Urinary bladder (tissue), 4 donors: ENCODE measurements around the gene MYH11. TPM values are rescaled to one million over a fixed set of nuclear protein-coding genes. Genes with fewer than 3 reads are reported as not detected.
"Not testable (repeated sequence)": the region's sequence is repeated elsewhere in the genome, so short reads cannot be mapped to it uniquely, and the experiment has no call there.

Source experiments
- DNase-seq: peaks from one replicate; pipeline ENCODE4 v3.0.0-alpha.2; 2015; ENCODE audit errors: extremely low spot score
- H3K27ac ChIP-seq: one replicate; pipeline ENCODE4 v1.5.1; 2013; ENCODE audit warnings: low read depth, mild to moderate bottlenecking, moderate library complexity
- H3K36me3 ChIP-seq: one replicate; pipeline ENCODE4 v1.6.1; 2013; ENCODE audit warnings: mild to moderate bottlenecking, moderate library complexity; ENCODE audit not compliant: insufficient read depth
- H3K4me1 ChIP-seq: one replicate; pipeline ENCODE4 v1.6.1; 2013; ENCODE audit warnings: mild to moderate bottlenecking, moderate library complexity; ENCODE audit not compliant: insufficient read depth
- H3K4me3 ChIP-seq: one replicate; pipeline ENCODE4 v1.5.1; 2013; ENCODE audit warnings: low read depth, low read length
- WGBS: extraction: QIAGEN DNeasy Blood & Tissue Kit; methylation state at CpG from one replicate; pipeline ENCODE4 v1.1.7; 2013; 5-methylcytosine and 5-hydroxymethylcytosine counted together
- polyA plus RNA-seq: library from polyadenylated mRNA; stranded (reverse); fragments of 200-250 nt; gene quantifications from one replicate; pipeline ENCODE4 v1.2.3, GENCODE V29; 2013
- total RNA-seq: library from RNA; depleted of rRNA; stranded (reverse); fragments of >200 nt; gene quantifications from one replicate; pipeline ENCODE4 v1.2.3, GENCODE V29; 2014
- donor health status: healthy with polysubstance abuse.
- donor health status: healthy.

Gene MYH11
- total and polyA plus RNA-seq, 2 donors = 1,069 to 5,010 TPM

DNA sequence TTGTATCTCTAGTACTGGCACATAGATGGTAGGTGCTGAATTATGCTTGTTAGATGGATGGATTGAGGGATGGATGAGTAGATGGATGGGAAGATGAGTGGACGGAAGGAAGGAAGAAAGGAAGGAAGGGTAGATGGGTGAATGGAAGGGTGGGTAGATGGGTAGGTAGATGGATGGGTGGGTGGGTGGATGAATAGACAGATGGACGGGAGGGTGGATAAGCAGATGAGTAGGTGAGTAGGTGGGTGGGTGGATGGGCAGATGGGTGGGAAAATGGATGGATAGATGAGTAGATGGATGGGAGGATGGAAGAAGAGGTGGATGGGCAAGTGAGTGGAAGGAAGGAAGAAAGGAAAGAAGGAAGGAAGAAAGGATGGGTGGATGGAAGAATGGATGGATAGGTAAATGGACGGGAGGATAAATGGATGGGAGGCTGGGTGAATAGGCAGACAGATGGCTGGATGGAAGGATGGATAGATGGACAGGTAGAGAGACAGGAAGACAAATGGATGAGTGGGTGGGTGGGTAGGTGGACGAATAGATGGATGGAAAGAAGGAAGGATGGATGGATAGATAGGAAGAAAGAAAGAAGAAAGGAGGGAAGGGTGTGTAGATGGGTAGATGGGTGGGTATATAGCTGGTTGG, 56.9 kb downstream of the MYH11 start:
- WGBS = 76% methylated on average over 4 of the region's 4 CpGs
- DNase-seq = no peak
- Histone ChIP-seq H3K4me1 (no peaks in the 10 kb centered on the region), H3K4me3 (no peak overlapping the region), H3K36me3 (no peaks in the 10 kb centered on the region), H3K27ac (no peak overlapping the region)

DNA sequence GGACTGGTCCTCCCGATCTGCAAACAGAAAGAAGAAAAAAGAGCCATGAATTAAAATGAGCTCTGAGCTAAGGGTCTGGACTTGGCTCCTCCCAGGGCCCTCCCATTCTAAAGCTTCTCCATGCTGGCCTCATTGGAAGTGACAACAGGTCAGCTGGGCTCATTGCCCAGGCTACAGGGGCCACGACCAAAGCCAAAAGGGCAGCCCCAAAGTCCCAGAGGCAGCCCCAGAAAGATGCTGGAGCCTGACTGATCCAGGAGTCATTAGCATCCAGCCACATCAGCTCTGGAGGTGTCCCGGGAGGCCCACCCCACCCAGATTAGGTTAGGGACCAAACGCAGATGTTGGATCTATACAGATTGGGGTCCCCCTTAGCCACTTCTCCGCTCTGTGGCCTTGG, 58.2 kb downstream of the MYH11 start:
- Histone ChIP-seq H3K27ac (no peak overlapping the region), H3K4me1 (no peaks in the 10 kb centered on the region), H3K4me3 (no peak overlapping the region), H3K36me3 (no peaks in the 10 kb centered on the region)
- WGBS = 61% methylated on average over 5 of the region's 5 CpGs
- DNase-seq = no peak

DNA sequence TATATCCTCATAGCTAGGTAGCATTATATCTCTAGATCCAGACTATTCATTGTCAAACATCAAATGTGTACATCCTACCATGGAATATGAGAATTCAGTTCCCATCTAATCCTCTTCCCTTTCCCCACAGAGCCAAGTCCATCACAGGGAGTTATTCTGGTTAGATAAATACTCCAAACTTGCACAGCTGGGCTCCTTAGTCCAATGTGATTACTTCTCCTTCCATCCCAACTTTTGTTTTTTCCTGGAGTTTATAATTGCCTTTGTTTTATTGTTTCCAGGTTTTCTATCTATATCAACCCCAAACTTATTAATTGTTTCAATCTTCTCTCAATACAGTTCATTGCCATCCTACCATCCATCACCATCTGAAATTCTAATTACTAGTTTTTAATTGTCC, 59.9 kb downstream of the MYH11 start:
- H3K4me1 ChIP-seq = no peaks in the 10 kb centered on the region
- no peaks in the 10 kb centered on the region for H3K36me3 ChIP-seq
- no peak overlapping the region for H3K27ac ChIP-seq
- no peak for DNase-seq
- no peak overlapping the region for H3K4me3 ChIP-seq

DNA sequence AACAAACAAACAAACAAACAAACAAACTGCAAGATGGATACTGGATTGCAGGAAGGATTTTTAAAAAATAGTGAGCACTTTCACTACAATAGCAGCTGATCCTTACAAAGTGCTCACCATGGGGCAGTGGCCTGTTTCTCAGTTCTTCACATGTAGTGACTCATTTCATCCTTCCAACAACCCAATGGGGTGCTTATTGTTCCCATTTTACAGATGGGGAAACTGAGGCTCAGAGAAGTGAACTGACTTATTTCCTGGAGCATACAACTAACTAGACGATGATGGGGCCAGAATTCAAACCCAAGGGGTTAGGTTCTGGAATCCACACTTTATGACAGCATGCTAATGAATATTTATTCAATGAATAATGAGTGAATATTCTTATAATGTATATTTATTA, 61.2 kb downstream of the MYH11 start:
- DNase-seq = no peak
- H3K27ac ChIP-seq = no peak overlapping the region
- H3K36me3 ChIP-seq = no peaks in the 10 kb centered on the region
- no peak overlapping the region for H3K4me3 ChIP-seq
- 66% methylated on average over 1 of the region's 1 CpG for WGBS
- H3K4me1 ChIP-seq = no peaks in the 10 kb centered on the region

GRCh38 chr16:15792563-15792971, 64.3 kb downstream of the MYH11 start:
- no peak overlapping the region for H3K27ac ChIP-seq
- no peak for DNase-seq
- H3K36me3 ChIP-seq = no peaks in the 10 kb centered on the region
- WGBS = 51% methylated on average over 5 of the region's 5 CpGs
- no peaks in the 10 kb centered on the region for H3K4me1 ChIP-seq
- H3K4me3 ChIP-seq = no peak overlapping the region

GRCh38 chr16:15790458-15790857, 66.4 kb downstream of the MYH11 start:
- Histone ChIP-seq H3K4me1 (no peaks in the 10 kb centered on the region), H3K4me3 (no peak overlapping the region), H3K36me3 (no peaks in the 10 kb centered on the region), H3K27ac (no peak overlapping the region)
- 36% methylated on average over 4 of the region's 4 CpGs for WGBS
- DNase-seq = no peak

DNA sequence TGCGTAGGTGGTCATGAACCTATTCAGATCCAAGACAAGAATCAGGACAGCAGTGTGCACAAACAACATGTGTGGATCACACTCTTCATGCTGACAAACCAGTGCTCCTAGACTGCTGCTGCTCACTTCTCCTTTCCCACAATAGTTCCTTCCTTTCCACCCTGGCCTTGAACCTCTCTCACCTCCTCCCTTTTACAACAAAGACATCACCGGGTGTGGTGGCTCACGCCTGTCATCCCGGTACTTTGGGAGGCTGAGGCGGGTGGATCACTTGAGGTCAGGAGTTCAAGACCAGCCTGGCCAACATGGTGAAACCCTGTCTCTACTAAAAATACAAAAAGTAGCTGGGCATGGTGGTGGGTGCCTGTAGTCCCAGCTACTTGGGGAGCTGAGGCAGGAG, 67.0 kb downstream of the MYH11 start:
- not testable (repeated sequence) for H3K27ac ChIP-seq, H3K4me3 ChIP-seq, H3K4me1 ChIP-seq, H3K36me3 ChIP-seq, DNase-seq
- 67% methylated on average over 5 of the region's 5 CpGs for WGBS

GRCh38 chr16:15788846-15789239, 68.0 kb downstream of the MYH11 start:
- H3K27ac ChIP-seq = no peak overlapping the region
- H3K4me3 ChIP-seq = no peak overlapping the region
- no peaks in the 10 kb centered on the region for H3K4me1 ChIP-seq
- 62% methylated on average over 2 of the region's 2 CpGs for WGBS
- no peak for DNase-seq
- no peaks in the 10 kb centered on the region for H3K36me3 ChIP-seq

GRCh38 chr16:15786501-15786900, 70.3 kb downstream of the MYH11 start:
- WGBS = 75% methylated on average over 11 of the region's 11 CpGs
- Histone ChIP-seq H3K4me1 (no peaks in the 10 kb centered on the region), H3K36me3 (no peaks in the 10 kb centered on the region), H3K27ac (no peak overlapping the region), H3K4me3 (no peak overlapping the region)
- no peak for DNase-seq

GRCh38 chr16:15785386-15786059, 71.3 kb downstream of the MYH11 start:
- 70% methylated on average over 14 of the region's 14 CpGs for WGBS
- no peak for DNase-seq
- Histone ChIP-seq H3K4me3 (no peak overlapping the region), H3K4me1 (no peaks in the 10 kb centered on the region), H3K36me3 (no peaks in the 10 kb centered on the region), H3K27ac (no peak overlapping the region)

DNA sequence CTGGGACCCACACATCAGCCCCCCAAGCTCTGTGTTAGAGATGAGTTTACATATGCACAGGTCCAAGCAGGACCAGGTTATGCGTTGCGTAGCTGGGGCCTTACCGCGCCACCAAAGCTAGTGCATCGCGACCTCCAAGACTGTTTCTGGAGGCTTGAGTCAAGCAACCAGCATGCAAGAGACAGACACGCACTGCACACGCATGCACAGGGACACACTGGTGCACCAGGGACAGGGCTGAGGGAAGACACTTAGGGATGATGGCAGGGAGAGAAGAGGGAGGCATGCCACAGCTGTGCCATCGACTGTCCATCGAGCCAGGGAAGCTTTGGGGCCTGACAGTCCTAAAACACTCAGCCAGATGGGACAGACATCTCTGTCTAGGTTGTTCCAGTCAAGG, 72.8 kb downstream of the MYH11 start:
- Histone ChIP-seq H3K27ac (no peak overlapping the region), H3K4me3 (no peak overlapping the region), H3K36me3 (no peaks in the 10 kb centered on the region), H3K4me1 (no peaks in the 10 kb centered on the region)
- DNase-seq = no peak
- WGBS = 92% methylated on average over 10 of the region's 10 CpGs

GRCh38 chr16:15782573-15783365, 74.1 kb downstream of the MYH11 start:
- no peaks in the 10 kb centered on the region for H3K36me3 ChIP-seq
- H3K27ac ChIP-seq = no peak overlapping the region
- WGBS = 59% methylated on average over 13 of the region's 13 CpGs
- no peaks in the 10 kb centered on the region for H3K4me1 ChIP-seq
- DNase-seq = no peak
- H3K4me3 ChIP-seq = no peak overlapping the region

GRCh38 chr16:15781650-15782049, 75.2 kb downstream of the MYH11 start:
- Histone ChIP-seq H3K4me1 (no peaks in the 10 kb centered on the region), H3K4me3 (no peak overlapping the region), H3K27ac (no peak overlapping the region), H3K36me3 (no peaks in the 10 kb centered on the region)
- WGBS = 76% methylated on average over 3 of the region's 3 CpGs
- no peak for DNase-seq

GRCh38 chr16:15780805-15781204, 76.0 kb downstream of the MYH11 start:
- Histone ChIP-seq H3K36me3 (no peaks in the 10 kb centered on the region), H3K27ac (no peak overlapping the region), H3K4me1 (no peaks in the 10 kb centered on the region), H3K4me3 (no peak overlapping the region)
- 86% methylated on average over 7 of the region's 7 CpGs for WGBS
- DNase-seq = no peak
